CD4-positive, alpha-beta T cell treated with Interleukin-2 at 100 ng/mL for 4 hours (primary cell): Measurements from ENCODE around the gene MSGN1.

ENCODE experiments used
- DNase-seq: peaks from one replicate; pipeline ENCODE4 v3.0.0-alpha.2; 2020; ENCODE audit warnings: low spot score

MSGN1 gene, protein sequence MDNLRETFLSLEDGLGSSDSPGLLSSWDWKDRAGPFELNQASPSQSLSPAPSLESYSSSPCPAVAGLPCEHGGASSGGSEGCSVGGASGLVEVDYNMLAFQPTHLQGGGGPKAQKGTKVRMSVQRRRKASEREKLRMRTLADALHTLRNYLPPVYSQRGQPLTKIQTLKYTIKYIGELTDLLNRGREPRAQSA

DNA sequence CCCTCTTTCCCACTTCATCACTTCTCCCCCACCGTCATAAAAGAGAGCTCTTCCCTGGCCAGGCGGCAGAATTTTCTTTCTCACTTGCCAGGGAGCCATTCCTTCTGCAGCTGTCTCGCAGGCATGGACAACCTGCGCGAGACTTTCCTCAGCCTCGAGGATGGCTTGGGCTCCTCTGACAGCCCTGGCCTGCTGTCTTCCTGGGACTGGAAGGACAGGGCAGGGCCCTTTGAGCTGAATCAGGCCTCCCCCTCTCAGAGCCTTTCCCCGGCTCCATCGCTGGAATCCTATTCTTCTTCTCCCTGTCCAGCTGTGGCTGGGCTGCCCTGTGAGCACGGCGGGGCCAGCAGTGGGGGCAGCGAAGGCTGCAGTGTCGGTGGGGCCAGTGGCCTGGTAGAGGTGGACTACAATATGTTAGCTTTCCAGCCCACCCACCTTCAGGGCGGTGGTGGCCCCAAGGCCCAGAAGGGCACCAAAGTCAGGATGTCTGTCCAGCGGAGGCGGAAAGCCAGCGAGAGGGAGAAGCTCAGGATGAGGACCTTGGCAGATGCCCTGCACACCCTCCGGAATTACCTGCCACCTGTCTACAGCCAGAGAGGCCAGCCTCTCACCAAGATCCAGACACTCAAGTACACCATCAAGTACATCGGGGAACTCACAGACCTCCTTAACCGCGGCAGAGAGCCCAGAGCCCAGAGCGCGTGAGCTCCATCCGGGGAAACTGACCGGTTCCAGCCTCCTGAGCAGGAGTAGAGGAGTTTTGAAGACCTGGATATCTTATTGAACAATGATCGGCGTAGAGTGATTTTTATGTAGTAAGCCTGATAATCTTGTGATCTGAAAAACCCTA, at the start of gene MSGN1:
TSS of gene MSGN1 (plus strand) at position 65 of the 850 bp plus-strand sequence. CDS start at position 124, 59 bp downstream.
- no peak for DNase-seq

- no peak for DNase-seq
These were observed 47.4 kb upstream of the MSGN1 start for GRCh38 chr2:17768894-17769293.

DNA sequence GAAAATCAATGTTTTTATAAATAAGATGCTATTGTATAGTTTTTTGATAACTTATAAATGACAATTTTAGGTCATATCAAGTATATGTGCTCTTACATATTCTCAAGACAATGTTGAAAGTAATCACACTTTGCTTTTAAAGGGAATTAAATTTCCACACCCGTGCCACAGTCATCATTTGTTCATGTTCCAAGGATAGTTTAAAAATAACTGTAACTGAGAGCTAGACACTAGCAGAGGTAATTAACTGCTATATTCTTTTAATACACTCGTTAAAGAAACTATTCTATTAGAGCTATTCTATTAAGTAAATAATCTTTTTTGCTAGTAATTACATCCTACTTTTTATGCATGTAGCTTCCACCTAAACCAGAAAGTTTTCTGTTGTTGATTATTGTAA, 44.3 kb upstream of the MSGN1 start:
- no peak for DNase-seq

- DNase-seq, result no peak
These were observed 43.7 kb upstream of the MSGN1 start for GRCh38 chr2:17772532-17772931.

- DNase-seq, result no peak
These were observed 35.7 kb upstream of the MSGN1 start for GRCh38 chr2:17780546-17780945.

DNA sequence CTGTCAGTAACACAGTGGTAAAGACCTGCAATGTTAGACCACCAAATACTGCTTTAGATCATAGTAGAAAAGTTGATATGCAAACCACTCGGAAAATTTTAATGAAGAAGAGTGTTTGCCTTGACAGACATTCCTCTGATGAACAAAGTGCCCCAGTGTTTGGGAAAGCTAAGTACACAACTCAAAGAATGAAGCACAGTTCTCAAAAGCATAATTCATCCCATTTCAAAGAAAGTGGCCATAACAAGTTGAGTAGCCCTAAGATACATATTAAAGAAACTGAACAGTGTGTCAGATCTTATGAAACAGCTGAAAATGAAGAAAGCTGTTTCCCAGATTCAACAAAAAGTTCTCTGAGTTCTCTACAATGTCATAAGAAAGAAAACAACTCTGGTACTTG, 34.8 kb upstream of the MSGN1 start:
- no peak for DNase-seq

DNA sequence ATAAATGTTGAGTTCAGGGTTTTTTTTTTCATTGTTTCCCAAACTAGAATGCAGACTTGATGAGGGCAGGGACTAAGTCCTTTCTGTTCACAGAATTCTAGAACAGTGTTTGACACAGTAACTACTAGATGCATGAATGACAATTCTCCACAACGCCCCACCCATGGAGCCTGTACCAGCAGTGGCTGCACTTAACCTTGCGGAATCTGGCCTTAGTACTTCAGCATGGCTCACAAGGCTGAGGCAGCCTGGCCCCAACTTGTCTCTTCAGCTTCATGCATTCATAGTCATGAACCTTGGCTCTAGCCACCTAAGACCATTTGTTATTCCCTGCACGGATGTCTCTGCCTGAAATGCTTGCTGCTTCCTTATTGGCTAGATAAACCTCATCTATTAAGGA, 29.5 kb upstream of the MSGN1 start:
- DNase-seq, result no peak

DNA sequence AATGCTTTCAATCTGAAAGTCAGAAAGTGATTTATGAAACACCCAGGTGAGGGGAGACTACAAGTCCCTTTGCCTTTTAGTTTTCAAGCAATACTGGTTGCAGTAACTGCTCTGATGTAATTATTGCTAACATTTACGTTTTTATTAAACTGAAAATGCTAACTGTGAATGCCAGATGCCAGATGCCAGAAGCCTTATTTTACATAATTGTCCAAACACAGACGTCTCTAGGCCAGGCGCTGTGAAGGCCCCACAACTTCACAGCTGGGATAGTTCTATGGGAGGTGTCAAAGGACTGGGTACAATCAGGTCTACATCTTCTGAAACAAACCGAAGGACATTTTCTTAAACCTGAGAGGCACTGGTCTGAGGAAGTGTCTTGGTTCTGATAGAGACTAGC, 27.5 kb upstream of the MSGN1 start:
- DNase-seq, result no peak

GRCh38 chr2:17790536-17790935, 25.7 kb upstream of the MSGN1 start:
- DNase-seq, result no peak

GRCh38 chr2:17791121-17791816, 25.0 kb upstream of the MSGN1 start:
- no peak for DNase-seq

- DNase-seq, result no peak
These were observed 24.5 kb upstream of the MSGN1 start for GRCh38 chr2:17791817-17792130.

DNA sequence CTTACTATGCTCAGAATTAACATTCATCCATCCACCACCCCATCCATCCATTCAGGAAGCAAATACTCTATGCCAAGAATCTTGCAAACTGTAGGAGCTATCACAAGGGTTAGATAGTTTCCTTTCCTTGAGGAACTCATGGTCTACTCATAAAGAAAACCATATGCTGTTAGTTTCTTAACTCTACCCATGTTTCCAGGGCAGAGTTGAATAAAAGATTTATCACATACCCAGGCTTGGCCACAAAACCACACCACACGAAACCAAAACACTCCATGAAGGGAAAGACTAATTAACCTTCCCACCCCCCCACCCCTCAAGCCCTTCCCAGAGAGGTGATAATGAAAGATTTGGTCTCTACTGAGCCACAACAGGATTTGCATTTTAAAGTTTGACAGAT, 23.7 kb upstream of the MSGN1 start:
- no peak for DNase-seq

GRCh38 chr2:17793296-17793695, 23.0 kb upstream of the MSGN1 start:
- no peak for DNase-seq

DNA sequence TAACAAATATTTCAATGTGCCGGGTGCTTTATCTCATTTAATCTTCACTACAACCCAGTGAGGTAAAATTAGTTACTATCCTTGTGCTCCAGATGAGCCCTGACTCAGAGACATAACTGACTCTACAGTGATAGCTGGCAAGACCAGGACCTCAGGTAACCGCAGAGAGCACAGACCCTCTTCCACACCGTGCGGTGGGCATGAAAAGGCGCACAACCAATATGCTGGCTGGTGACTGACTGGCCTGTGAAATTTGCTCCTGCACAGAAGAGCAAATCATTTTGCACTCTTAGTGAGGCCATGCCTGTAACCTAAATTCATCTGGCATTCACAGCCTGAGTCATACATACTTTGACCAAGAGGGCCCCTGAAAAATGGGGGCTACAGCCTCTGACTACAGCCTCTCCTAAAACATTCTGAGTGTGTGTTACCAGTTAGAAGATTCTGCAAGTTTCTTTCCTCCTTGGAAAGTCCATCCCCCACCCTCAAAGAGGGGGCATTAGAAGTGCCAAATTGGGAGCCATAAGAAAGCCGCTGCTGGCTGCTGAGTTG, 22.4 kb upstream of the MSGN1 start:
- DNase-seq, result no peak

DNA sequence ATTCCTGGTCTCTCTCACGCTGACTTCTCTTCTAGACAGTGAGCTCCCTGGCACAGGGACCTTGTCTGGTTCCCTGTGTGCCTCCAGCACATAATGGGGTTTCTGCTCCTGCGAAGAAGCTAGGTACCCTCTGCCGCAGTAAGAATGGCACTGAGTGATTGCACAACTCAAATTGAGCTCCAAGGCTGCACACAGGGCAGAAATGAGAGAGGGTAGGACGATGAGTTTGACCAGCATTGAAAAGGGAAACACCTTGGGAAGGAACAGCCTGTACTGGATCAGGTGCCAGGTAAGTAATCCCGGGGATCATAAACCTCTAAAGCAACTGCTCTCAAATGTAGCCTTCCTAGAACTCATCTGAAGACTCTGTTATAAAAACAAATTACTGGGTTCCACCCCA, 21.0 kb upstream of the MSGN1 start:
- no peak for DNase-seq

- DNase-seq, result no peak
These were observed 17.9 kb upstream of the MSGN1 start for GRCh38 chr2:17798338-17798737.

- DNase-seq, result no peak
These were observed 16.7 kb upstream of the MSGN1 start for GRCh38 chr2:17799301-17800120.

DNA sequence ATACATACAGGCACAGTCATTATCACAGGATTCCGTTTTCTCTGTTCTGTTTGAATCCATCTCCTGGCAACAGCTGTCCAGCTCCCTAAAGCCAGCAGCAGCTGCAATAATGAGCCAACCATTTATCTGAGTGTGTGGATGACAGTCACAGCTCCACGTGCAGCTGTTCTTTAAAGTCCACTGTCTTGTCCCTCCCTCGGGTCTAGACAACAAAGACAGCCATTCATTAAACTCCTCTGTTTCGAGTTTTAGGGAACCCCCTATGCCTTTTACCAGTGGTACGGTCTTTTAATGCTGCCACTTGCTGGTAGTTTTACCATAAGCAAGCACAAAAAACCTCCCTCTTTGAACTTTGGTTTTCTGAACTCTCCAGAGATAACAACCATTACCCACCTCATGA, 16.0 kb upstream of the MSGN1 start:
- no peak for DNase-seq

- DNase-seq, result no peak
These were observed 15.4 kb upstream of the MSGN1 start for GRCh38 chr2:17800693-17801458.

DNA sequence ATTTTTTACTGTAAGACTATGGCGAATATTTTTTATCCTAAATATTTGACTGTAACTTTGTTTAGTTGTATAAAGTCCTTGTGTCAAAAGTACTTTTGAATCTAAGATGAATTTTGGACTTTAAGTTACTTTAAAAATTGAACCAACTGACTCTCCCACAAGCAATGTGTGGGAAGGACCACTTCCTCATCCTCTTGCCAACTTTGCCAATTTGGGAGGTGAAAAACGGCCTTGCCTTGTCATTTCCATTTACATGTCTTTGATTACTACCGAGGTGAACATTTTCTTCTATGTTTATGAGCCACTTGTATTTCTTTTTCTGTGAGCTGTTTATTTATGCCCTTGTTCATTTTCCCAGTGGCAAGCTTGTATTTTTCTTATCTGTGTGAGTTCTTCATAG, 12.8 kb upstream of the MSGN1 start:
- no peak for DNase-seq

DNA sequence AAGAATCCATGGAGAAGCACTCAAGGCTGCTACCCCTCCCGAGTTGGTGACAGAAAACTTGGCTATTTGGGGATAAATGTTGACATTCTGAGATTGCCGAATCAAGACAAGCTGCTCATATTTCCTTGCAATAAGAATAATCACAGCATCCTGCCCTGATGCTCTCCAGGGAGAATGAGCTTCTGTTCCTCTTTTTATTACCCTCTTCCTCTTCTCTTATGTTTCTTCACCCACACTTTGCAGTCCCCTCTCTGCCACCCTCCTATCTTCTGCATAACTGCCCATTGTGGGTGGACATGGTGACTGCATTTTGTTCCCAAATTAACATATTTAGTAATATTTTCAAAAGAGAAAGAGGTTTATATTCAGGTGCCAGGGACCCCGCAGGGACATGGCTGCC, 11.9 kb upstream of the MSGN1 start:
- DNase-seq, result no peak
